Natural killer cell (primary cell): ENCODE results near the gene PYURF. TPM values are rescaled to one million over a fixed set of nuclear protein-coding genes. Genes with fewer than 3 reads are reported as not detected.
"Not testable (repeated sequence)": the region's sequence is repeated elsewhere in the genome, so short reads cannot be mapped to it uniquely, and the experiment has no call there.

ENCODE experiments used
- ATAC-seq, 3 donors: fragments of 150-1000 bp in 2 of 3; fragments of 200-7000 bp in 1 of 3; cut with Tn5 transposase; 1 replicate in 1 of 3; 2 replicates in 2 of 3; pipeline ENCODE4 v1.10.0; 2021; ENCODE audit warnings: mild to moderate bottlenecking in 2 of 3, moderate library complexity in 2 of 3
- DNase-seq, 2 donors: peaks; one replicate each; pipeline versions ENCODE4 v3.0.0 to v3.0.0-alpha.2; 2013 to 2021; ENCODE audit warnings: mixed read lengths in 1 of 2
- H3K27ac ChIP-seq: one replicate; pipeline ENCODE4 v1.5.1; 2013; ENCODE audit warnings: mild to moderate bottlenecking, low read length
- H3K27me3 ChIP-seq: one replicate; pipeline ENCODE4 v1.6.1; 2013; ENCODE audit warnings: low read length; ENCODE audit not compliant: control insufficient read depth, insufficient read depth
- H3K36me3 ChIP-seq: one replicate; pipeline ENCODE4 v1.6.1; 2013; ENCODE audit warnings: low read length; ENCODE audit not compliant: control insufficient read depth, insufficient read depth
- H3K4me1 ChIP-seq: one replicate; pipeline ENCODE4 v1.6.1; 2013; ENCODE audit warnings: low read length; ENCODE audit not compliant: control insufficient read depth, insufficient read depth
- H3K4me3 ChIP-seq: one replicate; pipeline ENCODE4 v1.5.1; 2013; ENCODE audit warnings: low read length
- H3K9me3 ChIP-seq: one replicate; pipeline ENCODE4 v1.6.1; 2013; ENCODE audit warnings: low read length; ENCODE audit not compliant: control insufficient read depth, insufficient read depth
- H3K27ac Mint-ChIP-seq, 2 donors: one replicate each; pipeline ENCODE4 v1.8.0; 2022; ENCODE audit warnings: mild to moderate bottlenecking in 2 of 2, mixed read lengths in 2 of 2, moderate library complexity in 1 of 2
- H3K27me3 Mint-ChIP-seq, 2 donors: one replicate each; pipeline ENCODE4 v1.8.0; 2022; ENCODE audit warnings: low read depth in 2 of 2, mixed read lengths in 2 of 2
- H3K36me3 Mint-ChIP-seq: one replicate; pipeline ENCODE4 v1.8.0; 2022; ENCODE audit warnings: mixed read lengths
- H3K4me1 Mint-ChIP-seq, 2 donors: one replicate each; pipeline ENCODE4 v1.8.0; 2022; ENCODE audit warnings: mixed read lengths in 2 of 2
- H3K4me3 Mint-ChIP-seq: one replicate; pipeline ENCODE4 v1.8.0; 2022; ENCODE audit warnings: mild to moderate bottlenecking, moderate library complexity, mixed read lengths
- H3K9me3 Mint-ChIP-seq, 2 donors: one replicate each; pipeline ENCODE4 v1.8.0; 2022; ENCODE audit warnings: mixed read lengths in 2 of 2
- CTCF ChIP-seq: fragments of 200-600 bp; IDR thresholded peaks from one replicate; pipeline ENCODE4 v1.8.0; 2022; ENCODE audit warnings: antibody characterized with exemption
- WGBS: methylation state at CpG from one replicate; pipeline ENCODE4 v1.1.7; 2013; ENCODE audit warnings: missing lambda C conversion rate; ENCODE audit not compliant: insufficient coverage; 5-methylcytosine and 5-hydroxymethylcytosine counted together
- intact Hi-C: fragments of 100-400 bp; cut with micrococcal nuclease; formaldehyde crosslinking; loops from one replicate; pipeline ENCODE4 v1.14.2; 2022
- total RNA-seq, 4 donors: library from RNA; stranded (reverse); fragments of 120-200 nt in 1 of 4; gene quantifications; one replicate each; pipeline versions ENCODE4 v1.2.3 to v1.2.4, GENCODE V29; 2013 to 2022

The PYURF gene
- total RNA-seq, 3 donors from 2014 or later (not counting 1 experiment from before 2014, with no cell fraction given) = 33.4 to 37.6 (median 35.5) TPM

GRCh38 chr4:88549815-88550214 lies 26.2 kb upstream of the PYURF start:
- H3K4me3 ChIP-seq = no peak overlapping the region
- no peak overlapping the region for H3K4me3 Mint-ChIP-seq
- no peak for ATAC-seq
- H3K9me3 Mint-ChIP-seq = no peaks in the 10 kb centered on the region
- H3K27me3 Mint-ChIP-seq = peaks cover 0 to 2% of the 10 kb centered on the region in 2 donors
- no peaks in the 10 kb centered on the region for H3K4me1 Mint-ChIP-seq
- no peaks in the 10 kb centered on the region for H3K36me3 Mint-ChIP-seq
- no peak for TF ChIP-seq CTCF
- no peaks in the 10 kb centered on the region for H3K36me3 ChIP-seq
- no peak overlapping the region for H3K27ac ChIP-seq
- no peaks in the 10 kb centered on the region for H3K9me3 ChIP-seq
- H3K27me3 ChIP-seq = no peaks in the 10 kb centered on the region
- H3K4me1 ChIP-seq = no peaks in the 10 kb centered on the region
- intact Hi-C loops = no loop called here
- H3K27ac Mint-ChIP-seq = no peak overlapping the region
- WGBS = 96% methylated on average over 6 of the region's 7 CpGs
- no peak for DNase-seq

GRCh38 chr4:88539322-88540068 lies 15.9 kb upstream of the PYURF start:
- not testable (repeated sequence) for H3K27me3 ChIP-seq, H3K4me1 Mint-ChIP-seq, H3K27ac Mint-ChIP-seq, H3K36me3 ChIP-seq, H3K9me3 Mint-ChIP-seq, H3K36me3 Mint-ChIP-seq, H3K9me3 ChIP-seq, H3K4me3 Mint-ChIP-seq, H3K4me3 ChIP-seq, ATAC-seq, H3K27ac ChIP-seq, H3K4me1 ChIP-seq
- peak; percentile 75 for TF ChIP-seq CTCF
- WGBS = 7% methylated on average over 8 of the region's 9 CpGs
- intact Hi-C loops = loop anchor here (1.0 kb wide), 2 partner anchors 120 to 485 kb away; no protein-coding TSS in a partner anchor
- peaks cover 11 to 12% of the 10 kb centered on the region in 2 donors for H3K27me3 Mint-ChIP-seq
- peak; percentile 58 to 81 for DNase-seq

GRCh38 chr4:88537709-88538108 lies 14.1 kb upstream of the PYURF start:
- WGBS = 70% methylated on average over 1 of the region's 1 CpG
- intact Hi-C loops = no loop called here
- Histone ChIP-seq H3K36me3 (no peaks in the 10 kb centered on the region), H3K27ac (no peak overlapping the region), H3K4me1 (peaks cover 6% of the 10 kb centered on the region), H3K4me3 (no peak overlapping the region), H3K27me3 (no peaks in the 10 kb centered on the region), H3K9me3 (no peaks in the 10 kb centered on the region)
- TF ChIP-seq CTCF = no peak
- Mint-ChIP-seq H3K27ac (no peak overlapping the region), H3K4me3 (no peak overlapping the region), H3K4me1 (peaks cover 4 to 6% of the 10 kb centered on the region in 2 donors), H3K9me3 (no peaks in the 10 kb centered on the region), H3K27me3 (peaks cover 11 to 12% of the 10 kb centered on the region in 2 donors), H3K36me3 (no peaks in the 10 kb centered on the region)
- DNase-seq = no peak
- ATAC-seq = no peak
